Endothelial cell of umbilical vein (primary cell): ENCODE data around the gene SLIT2. TPM values are rescaled to one million over a fixed set of nuclear protein-coding genes. Genes with fewer than 3 reads are reported as not detected.

Experiments used
- BruUV-seq: library from RNA; stranded (reverse); fragments of 400-500 nt; replicated peaks from 2 replicates; lab custom pipeline; 2021; lab: Mats Ljungman, UMichigan
- CTCF ChIA-PET: fragments of 300-600, 350-600 bp; sonication (Branson Sonifier 250); formaldehyde crosslinking; loops from one replicate; lab custom pipeline; 2021; ENCODE audit warnings: antibody characterized with exemption, inconsistent platforms; lab: Charles Lee
- POLR2A ChIA-PET: fragments of 300-600, 350-600 bp; sonication (Branson Sonifier 250); formaldehyde crosslinking; loops from one replicate; lab custom pipeline; 2021; ENCODE audit warnings: antibody characterized with exemption, inconsistent platforms; lab: Charles Lee
- DNase-seq: peaks from one replicate; pipeline ENCODE4 v3.0.0-alpha.2; 2011; ENCODE audit warnings: low read depth, low spot score
- FAIRE-seq: peaks from 2 replicates; lab custom pipeline; 2011; peaks lifted over from hg19 to GRCh38; lab: Jason Lieb, UNC
- H2AFZ ChIP-seq: 2 replicates; pipeline ENCODE4 v1.6.0; 2012; ENCODE audit warnings: low read depth, low read length, control low read depth, inconsistent platforms
- H3K27ac ChIP-seq: 2 replicates; pipeline ENCODE4 v1.5.1; 2011; ENCODE audit warnings: low read depth, mild to moderate bottlenecking, control low read depth, low read length, moderate library complexity; ENCODE audit not compliant: insufficient read depth
- H3K27me3 ChIP-seq, 2 experiments: 2 replicates each; pipeline versions ENCODE4 v1.6.0 to v1.6.1; 2011; ENCODE audit warnings: low read length in 2 of 2, mixed read lengths in 1 of 2; ENCODE audit not compliant: control insufficient read depth in 2 of 2, insufficient read depth in 2 of 2
- H3K36me3 ChIP-seq, 2 experiments: 2 replicates in 1 of 2; 3 replicates in 1 of 2; pipeline ENCODE4 v1.5.1; 2011; ENCODE audit warnings: low read length in 2 of 2, mild to moderate bottlenecking in 1 of 2, moderate library complexity in 1 of 2; ENCODE audit not compliant: control insufficient read depth in 2 of 2, insufficient read depth in 2 of 2; ENCODE audit errors: extremely low read depth in 1 of 2
- H3K4me1 ChIP-seq: 3 replicates; pipeline ENCODE4 v1.5.1; 2011; ENCODE audit warnings: mild to moderate bottlenecking, low read length; ENCODE audit not compliant: control insufficient read depth, insufficient read depth; ENCODE audit errors: extremely low read depth
- H3K4me2 ChIP-seq: 2 replicates; pipeline ENCODE4 v1.6.1; 2011; ENCODE audit warnings: low read length, control low read depth, mixed read lengths; ENCODE audit not compliant: insufficient read depth
- H3K4me3 ChIP-seq, 3 experiments: fragments of 200-600 bp in 1 of 3; sonication (generic), shearing (Covaris generic) in 1 of 3; replicated peaks in 1 of 3; 2 replicates each; pipeline ENCODE4 v1.5.1; 2011 to 2016; ENCODE audit warnings: control low read depth in 3 of 3, low read length in 3 of 3, mild to moderate bottlenecking in 2 of 3, inconsistent platforms in 1 of 3, low read depth in 1 of 3, moderate library complexity in 1 of 3; ENCODE audit not compliant: insufficient read depth in 1 of 3
- H3K79me2 ChIP-seq: 2 replicates; pipeline ENCODE4 v1.6.0; 2012; ENCODE audit warnings: low read length, inconsistent platforms; ENCODE audit not compliant: control insufficient read depth, insufficient read depth
- H3K9ac ChIP-seq: replicated peaks from 2 replicates; pipeline ENCODE3; 2011; ENCODE audit warnings: low read length, control low read depth; ENCODE audit not compliant: insufficient read depth; ENCODE audit errors: extremely low read depth
- H3K9me1 ChIP-seq: replicated peaks from 3 replicates; pipeline ENCODE4 v1.6.0; 2011; ENCODE audit warnings: mild to moderate bottlenecking, low read length; ENCODE audit not compliant: control insufficient read depth, insufficient read depth; ENCODE audit errors: extremely low read depth
- H3K9me3 ChIP-seq: replicated peaks from 2 replicates; pipeline ENCODE4 v1.5.1; 2012; ENCODE audit warnings: low read length, inconsistent platforms; ENCODE audit not compliant: control insufficient read depth, insufficient read depth
- H4K20me1 ChIP-seq: replicated peaks from 2 replicates; pipeline ENCODE3; 2011; ENCODE audit warnings: mild to moderate bottlenecking, low read length; ENCODE audit not compliant: control insufficient read depth, insufficient read depth; ENCODE audit errors: extremely low read depth
- CTCF ChIP-seq, 2 donors: IDR thresholded peaks; 1 replicate in 1 of 2; 2 replicates in 1 of 2; pipeline ENCODE4 v1.5.1; 2011; ENCODE audit warnings: low read length in 2 of 2, mild to moderate bottlenecking in 2 of 2, moderate library complexity in 2 of 2, control low read depth in 1 of 2, inconsistent platforms in 1 of 2, low read depth in 1 of 2; ENCODE audit not compliant: insufficient read depth in 1 of 2; ENCODE audit errors: extremely low read depth in 1 of 2
- EZH2 ChIP-seq: IDR thresholded peaks from 2 replicates; pipeline ENCODE4 v1.6.1; 2012; ENCODE audit warnings: borderline replicate concordance, low read depth, mild to moderate bottlenecking, moderate library complexity, low read length, inconsistent platforms; ENCODE audit not compliant: severe bottlenecking
- FOS ChIP-seq: IDR thresholded peaks from 2 replicates; pipeline ENCODE4 v1.6.1; 2011; ENCODE audit warnings: mild to moderate bottlenecking, low read length, moderate library complexity, borderline replicate concordance; ENCODE audit not compliant: insufficient read depth
- GATA2 ChIP-seq: IDR thresholded peaks from 2 replicates; pipeline ENCODE4 v1.7.0; 2011; ENCODE audit warnings: low read depth, mild to moderate bottlenecking, moderate library complexity, mixed read lengths, low read length; ENCODE audit not compliant: insufficient read length, insufficient read depth
- JUN ChIP-seq: IDR thresholded peaks from 2 replicates; pipeline ENCODE4 v1.6.1; 2011; ENCODE audit warnings: borderline replicate concordance, low read depth; ENCODE audit not compliant: insufficient read length, insufficient read depth
- MAX ChIP-seq: IDR thresholded peaks from 2 replicates; pipeline ENCODE4 v1.6.1; 2011; ENCODE audit not compliant: insufficient read depth, insufficient read length
- MYC ChIP-seq: IDR thresholded peaks from one replicate; pipeline ENCODE4 v1.6.1; 2011; ENCODE audit warnings: mild to moderate bottlenecking, low read depth, low read length
- POLR2A ChIP-seq: IDR thresholded peaks from 2 replicates; pipeline ENCODE4 v1.6.1; 2012; ENCODE audit warnings: low read depth, mild to moderate bottlenecking, control low read depth, low read length
- POLR2AphosphoS5 ChIP-seq: IDR thresholded peaks from 2 replicates; pipeline ENCODE4 v1.6.1; 2012; ENCODE audit warnings: low read depth, mild to moderate bottlenecking, control low read depth, low read length, moderate library complexity; ENCODE audit not compliant: insufficient read depth
- dilution Hi-C: fragments of 300-500 bp; cut with MboI; formaldehyde crosslinking; loops from one replicate; pipeline ENCODE4 v1.15.0; 2019; ENCODE audit warnings: low sequenced_read_pairs; ENCODE audit not compliant: extremely low pct_ligation_motif_present
- intact Hi-C: fragments of 100-400 bp; cut with micrococcal nuclease; formaldehyde crosslinking; loops from one replicate; pipeline ENCODE4 v1.10.0; 2022
- polyA plus RNA-seq, 4 experiments: library from polyadenylated mRNA; depleted of rRNA in 3 of 4; stranded (reverse) in 3 of 4; unstranded in 1 of 4; fragments of >200 nt; gene quantifications; 2 replicates each; pipeline versions ENCODE4 v1.2.1 to v1.2.3, GENCODE V29; 2011 to 2012; ENCODE audit warnings: missing spikeins in 1 of 4
- total RNA-seq: library from RNA; stranded (reverse); gene quantifications from 2 replicates; pipeline ENCODE4 v1.2.3, GENCODE V29; 2021

The SLIT2 gene
- total and polyA plus RNA-seq, 2 donors (not counting 3 experiments of a cell fraction or from before 2014, with no cell fraction given) = 9.3 to 22.2 TPM

GRCh38 chr4:20255823-20256222 lies 4.1 kb downstream of the SLIT2 start:
- FAIRE-seq = no peak
- Histone ChIP-seq H3K9me1 (no peaks in the 10 kb centered on the region), H3K9ac (no peak overlapping the region), H2AFZ (peak overlapping the region; percentile 41), H3K4me1 (peaks cover 38% of the 10 kb centered on the region), H4K20me1 (no peaks in the 10 kb centered on the region), H3K79me2 (peaks cover 29% of the 10 kb centered on the region), H3K4me2 (peak overlapping the region; percentile 77), H3K36me3 (no peaks in the 10 kb centered on the region), H3K9me3 (no peaks in the 10 kb centered on the region), H3K4me3 (peak overlapping the region in 1 of 3 experiments; percentile 79), H3K27ac (no peak overlapping the region), H3K27me3 (no peaks in the 10 kb centered on the region)
- no TSS peak for BruUV-seq
- DNase-seq = peak; percentile 29
- ChIA-PET POLR2A (no interaction called here), CTCF (no interaction called here)
- TF ChIP-seq EZH2 = no peak
- no peak for TF ChIP-seq JUN
- TF ChIP-seq POLR2AphosphoS5 = no peak
- TF ChIP-seq GATA2 = no peak
- no peak for TF ChIP-seq POLR2A
- no peak for TF ChIP-seq FOS
- TF ChIP-seq CTCF (IDR thresholded peaks at IDR 0.05; ENCODE audit: extremely low read depth in 1 of 2, insufficient read depth in 1 of 2, low read depth in 1 of 2, low read length in 2 of 2) = no peak
- no peak for TF ChIP-seq MAX
- no peak for TF ChIP-seq MYC
- intact Hi-C loops = loop anchor here (1.0 to 2.0 kb wide), 2 partner anchors 33 to 429 kb away; no protein-coding TSS in a partner anchor
- dilution Hi-C loops = no loop called here
